Sigmoid colon (tissue), 3 donors: ENCODE measurements around the gene C16orf46.

ENCODE experiments used
- POLR2A ChIP-seq, 2 donors: fragments of 450-650 bp; IDR thresholded peaks; one replicate each; pipeline ENCODE4 v1.6.1; 2016; ENCODE audit warnings: antibody characterized with exemption in 2 of 2, mild to moderate bottlenecking in 2 of 2, moderate library complexity in 2 of 2
- TF ChIP-seq, protein P1 (sequence below), 4 experiments: fragments of 450-650 bp in 3 of 4; fragments of 200-600 bp in 1 of 4; IDR thresholded peaks; one replicate each; pipeline ENCODE4 v1.5.1; 2016 to 2019; ENCODE audit warnings: antibody characterized with exemption in 4 of 4, mild to moderate bottlenecking in 3 of 4, moderate library complexity in 2 of 4

DNA sequence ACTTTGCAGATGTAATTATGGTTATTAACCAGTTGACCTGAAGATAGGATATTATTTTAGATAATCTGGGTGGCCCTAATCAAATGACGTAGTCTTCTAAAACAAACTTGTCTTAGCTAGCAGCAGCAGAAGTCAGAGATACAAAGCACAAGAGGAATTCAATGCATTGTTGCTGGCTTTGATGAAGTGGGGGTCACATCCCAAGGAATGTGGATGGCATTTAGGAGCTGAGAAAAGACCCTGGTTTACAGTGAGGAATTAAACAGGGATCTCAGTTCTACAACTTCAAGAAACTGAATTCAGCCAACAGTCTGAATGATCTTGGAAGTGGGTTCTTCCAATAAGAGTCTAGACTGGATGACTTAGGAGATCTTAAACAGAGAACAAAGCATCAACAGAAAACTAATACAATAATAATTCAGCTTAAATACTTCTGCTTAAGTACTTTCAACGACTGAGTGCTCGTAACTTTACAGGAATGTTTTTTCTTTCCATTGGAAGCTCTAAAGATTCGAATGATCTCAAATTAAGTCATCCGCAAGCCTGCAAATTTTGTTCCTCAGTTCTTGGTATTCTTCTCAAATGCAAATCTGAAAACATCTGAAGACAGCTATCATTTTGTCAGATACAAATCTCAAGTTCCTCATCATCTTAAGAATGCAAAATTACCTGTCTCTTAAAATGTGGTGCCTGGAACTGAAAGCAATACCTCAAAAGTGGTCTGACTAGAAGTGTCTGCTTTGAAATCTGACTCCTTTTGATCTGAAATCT is 3.3 kb downstream of the C16orf46 start:
- no peak for TF ChIP-seq POLR2A (IDR thresholded peaks at IDR 0.05)
- TF ChIP-seq, protein P1, sequence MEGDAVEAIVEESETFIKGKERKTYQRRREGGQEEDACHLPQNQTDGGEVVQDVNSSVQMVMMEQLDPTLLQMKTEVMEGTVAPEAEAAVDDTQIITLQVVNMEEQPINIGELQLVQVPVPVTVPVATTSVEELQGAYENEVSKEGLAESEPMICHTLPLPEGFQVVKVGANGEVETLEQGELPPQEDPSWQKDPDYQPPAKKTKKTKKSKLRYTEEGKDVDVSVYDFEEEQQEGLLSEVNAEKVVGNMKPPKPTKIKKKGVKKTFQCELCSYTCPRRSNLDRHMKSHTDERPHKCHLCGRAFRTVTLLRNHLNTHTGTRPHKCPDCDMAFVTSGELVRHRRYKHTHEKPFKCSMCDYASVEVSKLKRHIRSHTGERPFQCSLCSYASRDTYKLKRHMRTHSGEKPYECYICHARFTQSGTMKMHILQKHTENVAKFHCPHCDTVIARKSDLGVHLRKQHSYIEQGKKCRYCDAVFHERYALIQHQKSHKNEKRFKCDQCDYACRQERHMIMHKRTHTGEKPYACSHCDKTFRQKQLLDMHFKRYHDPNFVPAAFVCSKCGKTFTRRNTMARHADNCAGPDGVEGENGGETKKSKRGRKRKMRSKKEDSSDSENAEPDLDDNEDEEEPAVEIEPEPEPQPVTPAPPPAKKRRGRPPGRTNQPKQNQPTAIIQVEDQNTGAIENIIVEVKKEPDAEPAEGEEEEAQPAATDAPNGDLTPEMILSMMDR (IDR thresholded peaks at IDR 0.05), result no peak
